Measurements from ENCODE around the gene FLYWCH2. TPM values are rescaled to one million over a fixed set of nuclear protein-coding genes. Genes with fewer than 3 reads are reported as not detected.

The FLYWCH2 gene
- total and polyA plus RNA-seq, 2 of the 8 experiments (the other 6 are each of a cell fraction or from before 2014, with no cell fraction given): 16.4 to 30.7 TPM

GRCh38 chr16:2933701-2934100, 50.7 kb downstream of the FLYWCH2 start:
- Histone ChIP-seq H3K14ac (ENCODE audit: insufficient read length) (no peak overlapping the region), H3K23me2 (ENCODE audit: low read depth, low read length) (no peaks in the 10 kb centered on the region), H2BK15ac (ENCODE audit: low read length) (no peak overlapping the region), H3K79me1 (ENCODE audit: low read depth, low read length) (peaks cover 3% of the 10 kb centered on the region; the same call in 1 of the 2 replicates), H2AK5ac (ENCODE audit: low read depth, low read length) (no peak overlapping the region), H3K79me2 (ENCODE audit: control insufficient read depth in 1 of 2, insufficient read depth in 2 of 2, low read length in 2 of 2) (no peaks in the 10 kb centered on the region), H3K27me3 (replicated peaks in 1 of 4; ENCODE audit: control insufficient read depth in 3 of 4, extremely low read depth in 1 of 4, insufficient read depth in 3 of 4, low read length in 3 of 4) (no peaks in the 10 kb centered on the region), H3K9ac (replicated peaks in 1 of 4; ENCODE audit: extremely low read depth in 1 of 4, low read depth in 3 of 4, low read length in 3 of 4) (no peak overlapping the region), H4K8ac (ENCODE audit: extremely low read depth, insufficient read depth, low read length) (no peak overlapping the region; the same call in 1 of the 2 replicates), H4K91ac (replicated peaks; ENCODE audit: insufficient read length, low read length) (no peak overlapping the region), H3K4me3 (ENCODE audit: extremely low read depth in 1 of 4, insufficient read depth in 2 of 4, low read depth in 3 of 4, low read length in 4 of 4) (no peak overlapping the region), H3K56ac (replicated peaks; ENCODE audit: insufficient read length, low read depth, low read length) (no peak overlapping the region), H3K18ac (ENCODE audit: extremely low read depth, low read length) (no peak overlapping the region), H4K5ac (ENCODE audit: insufficient read length, low read depth, low read length) (no peak overlapping the region), H2BK120ac (replicated peaks; ENCODE audit: low read depth, low read length) (no peak overlapping the region), H3K9me3 (ENCODE audit: insufficient read depth in 2 of 2, low read depth in 1 of 2, low read length in 1 of 2) (no peaks in the 10 kb centered on the region), H3K4me2 (ENCODE audit: insufficient read depth in 1 of 2, low read depth in 2 of 2, low read length in 2 of 2) (no peak overlapping the region), H3K23ac (ENCODE audit: insufficient read length) (no peak overlapping the region), H2BK12ac (ENCODE audit: low read depth, low read length) (no peak overlapping the region), H3K4ac (replicated peaks; ENCODE audit: insufficient read length, low read depth, low read length) (no peak overlapping the region), H2AFZ (ENCODE audit: low read length) (no peak overlapping the region), H2BK20ac (ENCODE audit: low read length) (no peak overlapping the region), H3K36me3 (ENCODE audit: control insufficient read depth in 2 of 4, insufficient read depth in 4 of 4, low read length in 3 of 4) (peaks cover 0 to 13% (median 2%) of the 10 kb centered on the region in 4 experiments; a peak in 2 of 8 replicates), H2BK5ac (ENCODE audit: low read depth, low read length) (no peak overlapping the region), H4K20me1 (replicated peaks in 1 of 2; ENCODE audit: control insufficient read depth in 1 of 2, insufficient read depth in 2 of 2, low read length in 2 of 2) (no peaks in the 10 kb centered on the region), H3K4me1 (replicated peaks in 1 of 4; ENCODE audit: control insufficient read depth in 3 of 4, insufficient read depth in 4 of 4, low read length in 3 of 4) (peaks cover 0 to 4% (median 0%) of the 10 kb centered on the region in 4 experiments; a peak in 2 of 7 replicates), H3K27ac (ENCODE audit: low read depth, low read length) (no peak overlapping the region)
- no peak for FAIRE-seq
- 96% methylated on average over 21 of the region's 22 CpGs; no CpG with 5 or more reads in 1 of the 2 experiments for WGBS, 2 experiments (ENCODE audit: extremely low coverage in 1 of 2, insufficient coverage in 1 of 2, insufficient read length in 1 of 2, insufficient replicate concordance in 2 of 2, low coverage in 1 of 2, low lambda C conversion rate in 2 of 2, missing lambda C conversion rate in 1 of 2)
- DNase-seq (ENCODE audit: low read depth in 1 of 2, low spot score in 2 of 2): no peak
- POLR2A ChIA-PET (ENCODE audit: partially characterized antibody): no interaction called here
- CTCF ChIA-PET (ENCODE audit: partially characterized antibody): interaction anchor here (1.1 to 3.1 kb wide), 3 partner anchors 21 to 727 kb away, joined by 3 to 9 read pairs (median 4); no protein-coding TSS in a partner anchor
- TF ChIP-seq CEBPB (IDR thresholded peaks at IDR 0.05; ENCODE audit: low read depth, low read length): no peak
- TF ChIP-seq MAX (IDR thresholded peaks at IDR 0.05): no peak
- no peak for TF ChIP-seq RNF2 (IDR thresholded peaks at IDR 0.05; ENCODE audit: borderline replicate concordance, low read depth, low read length, missing control alignments, poor library complexity, severe bottlenecking)
- no peak for TF ChIP-seq RAD21 (IDR thresholded peaks at IDR 0.05 in 1 of 2, conservative IDR thresholded peaks at IDR 0.05 in 1 of 2; ENCODE audit: low read depth in 2 of 2, low read length in 2 of 2)
- TF ChIP-seq ATF2 (IDR thresholded peaks at IDR 0.05; ENCODE audit: low read length): no peak
- no peak for TF ChIP-seq CBX5 (IDR thresholded peaks at IDR 0.05; ENCODE audit: low read depth, low read length)
- TF ChIP-seq RFX5 (IDR thresholded peaks at IDR 0.05; ENCODE audit: borderline replicate concordance, low read depth, low read length): no peak
- no peak for TF ChIP-seq ASH2L (IDR thresholded peaks at IDR 0.05; ENCODE audit: low read length)
- TF ChIP-seq GABPA (IDR thresholded peaks at IDR 0.05; ENCODE audit: borderline replicate concordance, insufficient read depth, low read length): no peak
- TF ChIP-seq HDAC2 (IDR thresholded peaks at IDR 0.05; ENCODE audit: borderline replicate concordance in 1 of 2, low read depth in 2 of 2, low read length in 2 of 2): no peak
